ENCODE measurements around the gene RASA3. TPM values are rescaled to one million over a fixed set of nuclear protein-coding genes. Genes with fewer than 3 reads are reported as not detected.

RASA3 gene
- total and polyA plus RNA-seq, 2 donors (not counting 3 experiments of a cell fraction or from before 2014, with no cell fraction given), result 26.5 to 53.8 TPM

DNA sequence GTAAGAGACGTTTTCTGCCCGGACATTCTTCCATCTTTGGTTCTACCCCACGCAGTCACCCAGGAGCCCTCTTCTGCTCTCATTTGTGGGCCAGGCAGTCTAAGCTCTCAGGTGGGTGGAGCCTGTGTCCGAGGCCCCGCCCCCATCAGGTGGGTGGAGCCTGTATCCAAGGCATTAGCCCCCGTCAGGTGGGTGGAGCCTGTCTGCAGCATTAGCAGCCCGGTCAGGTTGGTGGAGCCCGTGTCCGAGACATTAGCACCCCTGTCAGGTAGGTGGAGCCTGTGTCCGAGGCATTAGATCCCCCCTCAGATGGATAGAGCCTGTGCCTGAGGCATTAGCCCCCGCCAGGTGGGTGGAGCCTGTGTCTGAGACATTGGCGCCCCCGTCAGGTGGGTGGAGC, 113.1 kb downstream of the RASA3 start:
- ChIA-PET POLR2A (no interaction called here), CTCF (no interaction called here)
- FAIRE-seq (peak; percentile 46), DNase-seq (ENCODE audit: low read depth, low spot score) (no peak)
- no peaks in the 10 kb centered on the region for H4K20me1 ChIP-seq (replicated peaks; ENCODE audit: control insufficient read depth, extremely low read depth, insufficient read depth, low read length)
- no peaks in the 10 kb centered on the region for H3K9me3 ChIP-seq (replicated peaks; ENCODE audit: control insufficient read depth, insufficient read depth, low read length)
- H3K4me1 ChIP-seq (ENCODE audit: control insufficient read depth, extremely low read depth, insufficient read depth, low read length), result no peaks in the 10 kb centered on the region
- H3K4me3 ChIP-seq (replicated peaks in 1 of 3; ENCODE audit: insufficient read depth in 1 of 3, low read depth in 1 of 3, low read length in 3 of 3), result no peak overlapping the region
- no peak overlapping the region for H2AFZ ChIP-seq (ENCODE audit: low read depth, low read length)
- no TSS peak for BruUV-seq (replicated peaks)
- H3K4me2 ChIP-seq (ENCODE audit: insufficient read depth, low read length), result no peak overlapping the region
- H3K9me1 ChIP-seq (replicated peaks; ENCODE audit: control insufficient read depth, extremely low read depth, insufficient read depth, low read length), result no peaks in the 10 kb centered on the region
- no peak overlapping the region for H3K9ac ChIP-seq (replicated peaks; ENCODE audit: extremely low read depth, insufficient read depth, low read length)
- TF ChIP-seq GATA2 (IDR thresholded peaks at IDR 0.05; ENCODE audit: insufficient read depth, insufficient read length, low read depth, low read length), result no peak
- TF ChIP-seq, protein P1, sequence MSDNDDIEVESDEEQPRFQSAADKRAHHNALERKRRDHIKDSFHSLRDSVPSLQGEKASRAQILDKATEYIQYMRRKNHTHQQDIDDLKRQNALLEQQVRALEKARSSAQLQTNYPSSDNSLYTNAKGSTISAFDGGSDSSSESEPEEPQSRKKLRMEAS (IDR thresholded peaks at IDR 0.05; ENCODE audit: insufficient read depth, insufficient read length), result no peak
- no peak for TF ChIP-seq POLR2A (IDR thresholded peaks at IDR 0.05; ENCODE audit: low read depth, low read length)
- no peak for TF ChIP-seq FOS (IDR thresholded peaks at IDR 0.05; ENCODE audit: borderline replicate concordance, insufficient read depth, low read length)
- no peak for TF ChIP-seq MYC (IDR thresholded peaks at IDR 0.05; ENCODE audit: low read depth, low read length)
- TF ChIP-seq POLR2AphosphoS5 (IDR thresholded peaks at IDR 0.05; ENCODE audit: insufficient read depth, low read depth, low read length), result no peak
- no peak for TF ChIP-seq JUN (IDR thresholded peaks at IDR 0.05; ENCODE audit: borderline replicate concordance, insufficient read depth, insufficient read length, low read depth)
- no peak for TF ChIP-seq EZH2 (IDR thresholded peaks at IDR 0.05; ENCODE audit: borderline replicate concordance, low read depth, low read length, severe bottlenecking)
- TF ChIP-seq CTCF (IDR thresholded peaks at IDR 0.05; ENCODE audit: extremely low read depth in 1 of 2, insufficient read depth in 1 of 2, low read depth in 1 of 2, low read length in 2 of 2), result no peak
- H3K27me3 ChIP-seq (ENCODE audit: control insufficient read depth in 2 of 2, insufficient read depth in 2 of 2, low read length in 2 of 2), result no peaks in the 10 kb centered on the region
- peaks cover 2% of the 10 kb centered on the region for H3K79me2 ChIP-seq (ENCODE audit: control insufficient read depth, insufficient read depth, low read length)
- H3K27ac ChIP-seq (ENCODE audit: insufficient read depth, low read depth, low read length), result no peak overlapping the region
- intact Hi-C loops (cut with micrococcal nuclease), result no loop called here
- dilution Hi-C loops (cut with MboI; ENCODE audit: extremely low pct_ligation_motif_present, low sequenced_read_pairs), result no loop called here
- H3K36me3 ChIP-seq (ENCODE audit: control insufficient read depth in 2 of 2, extremely low read depth in 1 of 2, insufficient read depth in 2 of 2, low read length in 2 of 2), result peaks cover 13 to 65% of the 10 kb centered on the region in 2 experiments

Data from endothelial cell of umbilical vein (primary cell).